Right cardiac atrium (tissue), 5 donors: ENCODE measurements around the gene TNFRSF1B. TPM values are rescaled to one million over a fixed set of nuclear protein-coding genes. Genes with fewer than 3 reads are reported as not detected.
A peak's percentile ranks its signal among the peaks of the same experiment; 100 is the strongest.

Experiments
- ATAC-seq, 2 donors: fragments of 200-7000 bp; cut with Tn5 transposase; one replicate each; pipeline versions ENCODE4 v1.8.0 to v1.9.1; 2020; ENCODE audit warnings: moderate library complexity in 2 of 2, mild to moderate bottlenecking in 1 of 2
- DNase-seq, 3 donors: peaks; one replicate each; pipeline ENCODE4 v3.0.0-alpha.2; 2020
- H3K27ac ChIP-seq: one replicate; pipeline ENCODE4 v1.5.1; 2013; ENCODE audit warnings: mild to moderate bottlenecking, low read length, control low read depth, moderate library complexity
- H3K27me3 ChIP-seq: one replicate; pipeline ENCODE4 v1.6.1; 2013; ENCODE audit not compliant: control insufficient read depth, insufficient read depth
- H3K4me1 ChIP-seq: one replicate; pipeline ENCODE4 v1.6.1; 2013; ENCODE audit warnings: low read length; ENCODE audit not compliant: control insufficient read depth, insufficient read depth
- H3K4me3 ChIP-seq: one replicate; pipeline ENCODE4 v1.5.1; 2013; ENCODE audit warnings: low read length, control low read depth
- H3K9me3 ChIP-seq: one replicate; pipeline ENCODE4 v1.6.1; 2013; ENCODE audit warnings: low read length; ENCODE audit not compliant: control insufficient read depth
- WGBS: extraction: QIAGEN DNeasy Blood & Tissue Kit; methylation state at CpG from one replicate; pipeline ENCODE4 v1.1.7; 2013; 5-methylcytosine and 5-hydroxymethylcytosine counted together
- intact Hi-C, 4 donors: fragments of 100-400 bp; cut with DNase I; formaldehyde crosslinking; loops; one replicate each; pipeline versions ENCODE4 v1.11.0 to v1.14.0; 2022 to 2023
- polyA plus RNA-seq: library from polyadenylated mRNA; stranded (reverse); fragments of 200-250 nt; gene quantifications from one replicate; pipeline ENCODE4 v1.2.3, GENCODE V29; 2013
- total RNA-seq, 4 donors: library from RNA; stranded (reverse); fragmentation: NEBNext Ultra II Directional; extraction: Animal tissue kit (Norgen Biotek cat#: 25700); gene quantifications; one replicate each; pipeline ENCODE4 v1.2.1, GENCODE V29; 2021
- donor health status: healthy with polysubstance abuse.
- donor health status: DM: no; HTN: yes; CAD: no.
- donor health status: DM: no; HTN: no; CAD: no.
- donor health status: DM: no; HTN: yes; CAD: no; lungs with severe emphysema.
- donor health status: DM: yes; HTN: yes; CAD: no.

TNFRSF1B gene
- total and polyA plus RNA-seq, 5 donors = 11.6 to 25.4 (median 18.5) TPM

- intact Hi-C loops = no loop called here
- ATAC-seq (peak; percentile 82 to 84), DNase-seq (peak; percentile 66 to 88 (median 85))
- no peaks in the 10 kb centered on the region for H3K9me3 ChIP-seq
- peaks cover 5% of the 10 kb centered on the region for H3K4me1 ChIP-seq
- H3K27ac ChIP-seq = peak overlapping the region; percentile 65
- H3K27me3 ChIP-seq = no peaks in the 10 kb centered on the region
- peak overlapping the region; percentile 92 for H3K4me3 ChIP-seq
- under 1% methylated on average over 36 of the region's 36 CpGs for WGBS
These were observed 63.9 kb downstream of the TNFRSF1B start for GRCh38 chr1:12230549-12231275.

- intact Hi-C loops = no loop called here
- 20% methylated on average over 4 of the region's 4 CpGs for WGBS
- DNase-seq = no peak
These were observed 64.4 kb downstream of the TNFRSF1B start for GRCh38 chr1:12231276-12231595.

GRCh38 chr1:12232221-12232620, 65.4 kb downstream of the TNFRSF1B start:
- no peak for DNase-seq
- intact Hi-C loops = no loop called here
- no peak for ATAC-seq
- H3K27ac ChIP-seq = no peak overlapping the region
- H3K4me1 ChIP-seq = peaks cover 5% of the 10 kb centered on the region
- no peaks in the 10 kb centered on the region for H3K27me3 ChIP-seq
- no peak overlapping the region for H3K4me3 ChIP-seq
- 81% methylated on average over 2 of the region's 2 CpGs for WGBS
- H3K9me3 ChIP-seq = no peaks in the 10 kb centered on the region

More at GRCh38 chr1:12231276-12231595, 64.4 kb downstream of the TNFRSF1B start:
- Histone ChIP-seq H3K27me3 (no peaks in the 10 kb centered on the region), H3K4me1 (peaks cover 5% of the 10 kb centered on the region), H3K9me3 (no peaks in the 10 kb centered on the region), H3K27ac (peak overlapping the region; percentile 65), H3K4me3 (peak overlapping the region; percentile 92)
- ATAC-seq = no peak

GRCh38 chr1:12244078-12244477, 77.3 kb downstream of the TNFRSF1B start:
- ATAC-seq (no peak), DNase-seq (no peak)
- no peaks in the 10 kb centered on the region for H3K4me1 ChIP-seq
- 72% methylated on average over 2 of the region's 2 CpGs for WGBS
- no peaks in the 10 kb centered on the region for H3K27me3 ChIP-seq
- no peak overlapping the region for H3K27ac ChIP-seq
- intact Hi-C loops = no loop called here
- no peak overlapping the region for H3K4me3 ChIP-seq
- H3K9me3 ChIP-seq = no peaks in the 10 kb centered on the region

- ATAC-seq (no peak), DNase-seq (no peak)
- Histone ChIP-seq H3K4me3 (no peak overlapping the region), H3K27me3 (no peaks in the 10 kb centered on the region), H3K9me3 (no peaks in the 10 kb centered on the region), H3K4me1 (no peaks in the 10 kb centered on the region), H3K27ac (no peak overlapping the region)
- intact Hi-C loops = no loop called here
- WGBS = 91% methylated on average over 5 of the region's 5 CpGs
These were observed 77.8 kb downstream of the TNFRSF1B start for GRCh38 chr1:12244585-12244984.

DNA sequence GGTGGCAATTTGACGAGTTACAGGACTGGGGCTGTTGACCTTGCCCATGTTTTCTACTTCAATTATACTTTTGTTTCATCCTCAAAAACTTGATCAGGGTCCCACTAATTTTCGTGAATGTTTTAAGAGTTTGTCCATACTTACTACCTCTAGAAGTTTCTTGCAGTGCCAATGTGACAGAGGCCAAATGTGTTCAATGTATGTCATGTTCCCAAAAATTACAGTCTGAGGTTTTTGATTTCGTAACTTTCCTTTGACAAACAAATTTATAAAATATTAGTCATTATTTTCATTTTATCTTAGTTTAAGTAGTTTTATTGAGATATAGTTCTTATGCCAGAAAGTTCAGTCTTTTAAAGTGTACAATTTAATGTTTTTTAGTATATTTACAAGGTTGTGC, 78.3 kb downstream of the TNFRSF1B start:
- ATAC-seq (no peak), DNase-seq (no peak)
- Histone ChIP-seq H3K4me3 (no peak overlapping the region), H3K27ac (no peak overlapping the region), H3K9me3 (no peaks in the 10 kb centered on the region), H3K4me1 (no peaks in the 10 kb centered on the region), H3K27me3 (no peaks in the 10 kb centered on the region)
- intact Hi-C loops = no loop called here
- 91% methylated on average over 3 of the region's 3 CpGs for WGBS

GRCh38 chr1:12245733-12246132, 78.9 kb downstream of the TNFRSF1B start:
- no peak for DNase-seq
- intact Hi-C loops = no loop called here
- H3K9me3 ChIP-seq = no peaks in the 10 kb centered on the region

DNA sequence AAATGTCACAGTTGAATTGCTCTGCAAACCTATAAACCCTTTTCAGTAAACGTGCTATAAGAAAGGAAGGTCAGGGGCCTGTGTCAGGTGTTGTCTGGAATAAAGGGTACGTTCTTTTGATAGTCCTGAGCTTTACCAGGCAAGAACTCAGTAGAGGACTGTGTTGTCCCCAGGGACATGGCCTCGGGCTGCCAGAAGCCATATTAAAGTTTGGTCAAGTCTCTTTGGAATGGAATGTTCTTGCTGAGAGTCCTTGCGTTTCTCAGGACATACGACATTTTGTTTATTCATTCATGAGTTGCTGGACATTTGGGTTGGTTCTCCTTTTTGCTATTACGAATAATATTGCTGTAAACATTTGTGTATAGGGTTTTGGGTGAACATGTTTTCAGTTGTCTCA, 79.8 kb downstream of the TNFRSF1B start:
- Histone ChIP-seq H3K9me3 (no peaks in the 10 kb centered on the region), H3K4me1 (no peaks in the 10 kb centered on the region), H3K27ac (no peak overlapping the region), H3K4me3 (no peak overlapping the region), H3K27me3 (no peaks in the 10 kb centered on the region)
- WGBS = 79% methylated on average over 6 of the region's 6 CpGs
- intact Hi-C loops = no loop called here
- ATAC-seq (no peak), DNase-seq (no peak)

More at GRCh38 chr1:12245733-12246132, 78.9 kb downstream of the TNFRSF1B start:
- H3K4me3 ChIP-seq = no peak overlapping the region
- no peaks in the 10 kb centered on the region for H3K27me3 ChIP-seq
- H3K27ac ChIP-seq = no peak overlapping the region
- no peak for ATAC-seq
- no peaks in the 10 kb centered on the region for H3K4me1 ChIP-seq

DNA sequence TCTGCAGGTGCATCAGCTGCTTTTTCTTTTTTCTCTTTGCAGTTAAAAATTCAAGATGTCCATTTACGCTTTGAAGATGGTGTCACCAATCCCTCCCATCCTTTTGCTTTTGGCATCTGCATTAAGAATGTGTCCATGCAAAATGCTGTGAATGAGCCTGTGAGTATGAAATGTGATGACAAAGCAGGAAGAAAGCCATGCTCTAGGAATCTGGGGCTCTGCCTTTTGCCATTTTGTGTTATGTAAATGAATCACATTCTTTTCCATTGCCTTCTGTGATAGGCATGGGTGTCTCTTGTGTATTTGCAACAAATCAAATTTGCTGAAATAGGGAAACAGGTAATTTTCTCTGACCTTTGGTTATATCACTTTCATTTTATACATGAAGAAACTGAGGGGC, 82.4 kb downstream of the TNFRSF1B start:
- ATAC-seq = no peak
- Histone ChIP-seq H3K27ac (no peak overlapping the region), H3K4me1 (no peaks in the 10 kb centered on the region), H3K4me3 (no peak overlapping the region), H3K9me3 (no peaks in the 10 kb centered on the region), H3K27me3 (no peaks in the 10 kb centered on the region)
- intact Hi-C loops = no loop called here
- WGBS = 96% methylated on average over 1 of the region's 1 CpG
- DNase-seq = no peak

DNA sequence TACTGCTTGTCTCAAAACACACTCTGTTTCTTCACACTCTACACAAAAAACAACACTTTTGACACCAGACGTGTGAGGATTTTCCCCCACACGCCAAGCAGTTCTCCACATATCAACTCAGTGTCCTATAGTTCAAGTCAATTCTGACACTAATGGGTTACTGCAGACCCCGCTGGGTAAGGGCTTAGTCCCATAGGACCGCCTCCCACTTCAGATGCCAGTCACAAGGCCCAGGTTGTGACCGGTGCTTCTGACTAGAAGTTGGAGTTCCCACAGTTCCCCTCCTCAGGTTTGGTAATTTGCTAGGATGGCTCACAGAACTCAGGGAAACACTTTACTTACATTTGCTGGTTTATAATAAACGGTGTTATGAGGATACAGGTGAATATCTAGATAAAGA, 83.0 kb downstream of the TNFRSF1B start:
- intact Hi-C loops = no loop called here
- Histone ChIP-seq H3K4me1 (no peaks in the 10 kb centered on the region), H3K27me3 (no peaks in the 10 kb centered on the region), H3K9me3 (no peaks in the 10 kb centered on the region), H3K4me3 (no peak overlapping the region), H3K27ac (no peak overlapping the region)
- 77% methylated on average over 6 of the region's 6 CpGs for WGBS
- ATAC-seq = no peak
- DNase-seq = no peak

- no peaks in the 10 kb centered on the region for H3K27me3 ChIP-seq
- no peaks in the 10 kb centered on the region for H3K9me3 ChIP-seq
- WGBS = 75% methylated on average over 5 of the region's 5 CpGs
- no peaks in the 10 kb centered on the region for H3K4me1 ChIP-seq
- ATAC-seq (no peak), DNase-seq (no peak)
- intact Hi-C loops = no loop called here
- H3K4me3 ChIP-seq = no peak overlapping the region
- no peak overlapping the region for H3K27ac ChIP-seq
These were observed 84.7 kb downstream of the TNFRSF1B start for GRCh38 chr1:12251442-12251841.

DNA sequence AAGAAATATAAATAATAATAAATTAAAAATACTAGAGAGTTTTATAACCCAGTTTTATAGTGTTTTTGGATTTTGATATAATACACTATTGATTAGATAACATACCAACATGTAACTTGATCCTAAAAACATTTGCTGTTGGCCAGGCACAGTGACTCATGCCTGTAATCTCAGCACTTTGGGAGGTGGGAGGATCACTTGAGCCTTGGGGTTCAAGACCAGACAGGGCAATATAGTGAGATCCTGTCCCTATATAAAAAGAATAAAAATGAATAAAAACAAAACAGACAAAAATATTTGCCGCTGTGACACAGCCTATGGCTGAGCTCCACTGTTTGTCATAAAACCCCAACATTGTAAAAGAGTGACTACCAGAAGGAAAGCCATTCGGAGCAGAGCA, 89.1 kb downstream of the TNFRSF1B start:
- Histone ChIP-seq H3K9me3 (no peaks in the 10 kb centered on the region), H3K27ac (no peak overlapping the region), H3K27me3 (no peaks in the 10 kb centered on the region), H3K4me3 (no peak overlapping the region), H3K4me1 (no peaks in the 10 kb centered on the region)
- DNase-seq (no peak), ATAC-seq (no peak)
- intact Hi-C loops = no loop called here
- 100% methylated on average over 2 of the region's 2 CpGs for WGBS
